Breast epithelium (tissue), 3 donors: ENCODE data around the gene PEX13.
"Not testable (repeated sequence)": the region's sequence is repeated elsewhere in the genome, so short reads cannot be mapped to it uniquely, and the experiment has no call there.

Experiments used
- POLR2A ChIP-seq: fragments of 450-650 bp; IDR thresholded peaks from one replicate; pipeline ENCODE4 v1.6.1; 2016; ENCODE audit warnings: antibody characterized with exemption, mild to moderate bottlenecking, moderate library complexity
- POLR2AphosphoS5 ChIP-seq, 3 donors: sonication (generic); formaldehyde crosslinking; IDR thresholded peaks; one replicate each; pipeline ENCODE4 v1.6.1; 2017; ENCODE audit warnings: antibody characterized with exemption in 3 of 3
- TF ChIP-seq, protein P1 (sequence below), 3 donors: fragments of 450-650 bp; IDR thresholded peaks; one replicate each; pipeline ENCODE4 v1.5.1; 2016 to 2017; ENCODE audit warnings: antibody characterized with exemption in 3 of 3, mild to moderate bottlenecking in 3 of 3, moderate library complexity in 3 of 3

DNA sequence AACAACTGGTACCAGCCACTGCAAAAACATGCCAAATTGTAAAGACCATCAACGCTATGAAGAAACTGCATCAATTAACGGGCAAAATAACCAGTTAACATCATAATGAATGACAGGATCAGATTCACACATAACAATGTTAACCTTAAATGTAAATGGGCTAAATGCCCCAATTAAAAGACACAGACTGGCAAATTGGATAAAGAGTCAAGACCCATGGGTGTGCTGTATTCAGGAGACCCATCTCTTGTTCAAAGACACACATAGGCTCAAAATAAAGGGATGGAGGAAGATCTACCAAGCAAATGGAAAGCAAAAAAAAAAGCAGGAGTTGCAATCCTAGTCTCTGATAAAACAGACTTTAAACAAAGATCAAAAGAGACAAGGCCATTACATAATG, 19.1 kb downstream of the PEX13 start:
- TF ChIP-seq, protein P1, sequence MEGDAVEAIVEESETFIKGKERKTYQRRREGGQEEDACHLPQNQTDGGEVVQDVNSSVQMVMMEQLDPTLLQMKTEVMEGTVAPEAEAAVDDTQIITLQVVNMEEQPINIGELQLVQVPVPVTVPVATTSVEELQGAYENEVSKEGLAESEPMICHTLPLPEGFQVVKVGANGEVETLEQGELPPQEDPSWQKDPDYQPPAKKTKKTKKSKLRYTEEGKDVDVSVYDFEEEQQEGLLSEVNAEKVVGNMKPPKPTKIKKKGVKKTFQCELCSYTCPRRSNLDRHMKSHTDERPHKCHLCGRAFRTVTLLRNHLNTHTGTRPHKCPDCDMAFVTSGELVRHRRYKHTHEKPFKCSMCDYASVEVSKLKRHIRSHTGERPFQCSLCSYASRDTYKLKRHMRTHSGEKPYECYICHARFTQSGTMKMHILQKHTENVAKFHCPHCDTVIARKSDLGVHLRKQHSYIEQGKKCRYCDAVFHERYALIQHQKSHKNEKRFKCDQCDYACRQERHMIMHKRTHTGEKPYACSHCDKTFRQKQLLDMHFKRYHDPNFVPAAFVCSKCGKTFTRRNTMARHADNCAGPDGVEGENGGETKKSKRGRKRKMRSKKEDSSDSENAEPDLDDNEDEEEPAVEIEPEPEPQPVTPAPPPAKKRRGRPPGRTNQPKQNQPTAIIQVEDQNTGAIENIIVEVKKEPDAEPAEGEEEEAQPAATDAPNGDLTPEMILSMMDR (IDR thresholded peaks at IDR 0.05), result not testable (repeated sequence)
- TF ChIP-seq POLR2AphosphoS5 (IDR thresholded peaks at IDR 0.05); POLR2A: not testable (repeated sequence)
